Measurements from ENCODE around the gene SCAMP4.

GRCh38 chr19:1860042-1860775, 45.0 kb upstream of the SCAMP4 start:
- no peak for TF ChIP-seq CTCF (conservative IDR thresholded peaks at IDR 0.05; ENCODE audit: low read length)
- TF ChIP-seq EZH2phosphoT487 (IDR thresholded peaks at IDR 0.05; ENCODE audit: borderline replicate concordance, low read depth, low read length) = no peak

All from OCI-LY7 (cell line).